GM19324 (cell line): ENCODE data around the gene PPP1R3C.

Experiments used
- ATAC-seq: cut with Tn5 transposase; IDR thresholded peaks from one replicate; pipeline ENCODE4 v1.9.1; 2021; ENCODE audit warnings: mild to moderate bottlenecking, moderate library complexity; ENCODE audit not compliant: unreplicated experiment, low FRiP score

PPP1R3C gene

GRCh38 chr10:91602868-91603568, 29.9 kb downstream of the PPP1R3C start:
- ATAC-seq = no peak

- ATAC-seq = no peak
Measured at GRCh38 chr10:91602449-91602848, 30.4 kb downstream of the PPP1R3C start.

- no peak for ATAC-seq
Measured at GRCh38 chr10:91601212-91601611, 31.7 kb downstream of the PPP1R3C start.

- ATAC-seq = no peak
Measured at GRCh38 chr10:91598211-91598977, 34.5 kb downstream of the PPP1R3C start.

- ATAC-seq = no peak
Measured at GRCh38 chr10:91597197-91597881, 35.5 kb downstream of the PPP1R3C start.

GRCh38 chr10:91596825-91597196, 36.1 kb downstream of the PPP1R3C start:
- ATAC-seq = no peak

- ATAC-seq = no peak
Measured at GRCh38 chr10:91593834-91594233, 39.0 kb downstream of the PPP1R3C start.

- ATAC-seq = no peak
Measured at GRCh38 chr10:91593366-91593765, 39.5 kb downstream of the PPP1R3C start.

GRCh38 chr10:91592266-91592975, 40.5 kb downstream of the PPP1R3C start:
- ATAC-seq = no peak

GRCh38 chr10:91591797-91592174, 41.1 kb downstream of the PPP1R3C start:
- no peak for ATAC-seq

GRCh38 chr10:91590904-91591796, 41.7 kb downstream of the PPP1R3C start:
- ATAC-seq = no peak

GRCh38 chr10:91590142-91590903, 42.5 kb downstream of the PPP1R3C start:
- ATAC-seq = no peak

GRCh38 chr10:91589658-91590035, 43.2 kb downstream of the PPP1R3C start:
- no peak for ATAC-seq

- no peak for ATAC-seq
Measured at GRCh38 chr10:91589015-91589657, 43.7 kb downstream of the PPP1R3C start.

- ATAC-seq = no peak
Measured at GRCh38 chr10:91587710-91588638, 44.9 kb downstream of the PPP1R3C start.

- ATAC-seq = no peak
Measured at GRCh38 chr10:91582153-91582554, 50.7 kb downstream of the PPP1R3C start.

- ATAC-seq = no peak
Measured at GRCh38 chr10:91579329-91579985, 53.4 kb downstream of the PPP1R3C start.
